Right ventricle myocardium inferior (tissue), 1 donor: ENCODE results near the gene TNNI2. TPM values are rescaled to one million over a fixed set of nuclear protein-coding genes. Genes with fewer than 3 reads are reported as not detected.
"Not testable (repeated sequence)": the region's sequence is repeated elsewhere in the genome, so short reads cannot be mapped to it uniquely, and the experiment has no call there.

Experiments
- ATAC-seq: fragments of 200-7000 bp; cut with Tn5 transposase; one replicate; pipeline ENCODE4 v1.9.1; 2020; ENCODE audit warnings: mild to moderate bottlenecking, moderate library complexity
- DNase-seq: peaks from one replicate; pipeline ENCODE4 v3.0.0; 2021; ENCODE audit errors: missing footprints
- intact Hi-C: fragments of 100-400 bp; cut with DNase I; formaldehyde crosslinking; loops from one replicate; pipeline ENCODE4 v1.11.0; 2022
- total RNA-seq: library from RNA; stranded (reverse); fragmentation: NEBNext Ultra II Directional; extraction: Animal tissue kit (Norgen Biotek cat#: 25700); gene quantifications from one replicate; pipeline ENCODE4 v1.2.1, GENCODE V29; 2021
- donor health status: DM: no; HTN: yes; CAD: no; lungs with severe emphysema.

TNNI2 gene
- total RNA-seq, 1 donor from 2014 or later = 0.35 TPM

- DNase-seq (peak; percentile 81), ATAC-seq (peak; percentile 37)
- intact Hi-C loops = no loop called here
Observed at GRCh38 chr11:1878137-1879031, 39.6 kb downstream of the TNNI2 start.

GRCh38 chr11:1879342-1879940 is 40.7 kb downstream of the TNNI2 start:
- no peak for DNase-seq
- ATAC-seq = no peak
- intact Hi-C loops = no loop called here

- intact Hi-C loops = loop anchor here (5.0 kb wide), 2 partner anchors 37 to 257 kb away; partner anchors contain the start of genes IGF2 and TNNT3
- DNase-seq (peak; percentile 92), ATAC-seq (peak; percentile 72)
Observed at GRCh38 chr11:1879941-1880720, 41.4 kb downstream of the TNNI2 start.

- intact Hi-C loops = loop anchor here (5.0 kb wide), 2 partner anchors 36 to 256 kb away; partner anchors contain the start of genes IGF2 and TNNT3
- ATAC-seq = no peak
- DNase-seq = peak; percentile 63
Observed at GRCh38 chr11:1880746-1881441, 42.1 kb downstream of the TNNI2 start.

GRCh38 chr11:1881442-1882264 is 42.9 kb downstream of the TNNI2 start:
- intact Hi-C loops = loop anchor here (2.0 to 5.0 kb wide), 4 partner anchors 36 to 269 kb away; partner anchors contain the start of genes IGF2, TNNI2 and TNNT3
- DNase-seq (peak; percentile 89), ATAC-seq (peak; percentile 37)

- DNase-seq (peak; percentile 93), ATAC-seq (peak; percentile 67)
- intact Hi-C loops = loop anchor here (2.0 to 5.0 kb wide), 4 partner anchors 35 to 268 kb away; partner anchors contain the start of genes IGF2, TNNI2 and TNNT3
Observed at GRCh38 chr11:1882265-1883238, 43.8 kb downstream of the TNNI2 start.

GRCh38 chr11:1883346-1884302 is 44.8 kb downstream of the TNNI2 start:
- ATAC-seq = no peak
- DNase-seq = peak; percentile 56
- intact Hi-C loops = loop anchor here (2.0 to 5.0 kb wide), 4 partner anchors 34 to 267 kb away; partner anchors contain the start of genes IGF2, TNNI2 and TNNT3

- intact Hi-C loops = loop anchor here (5.0 kb wide), 2 partner anchors 33 to 253 kb away; partner anchors contain the start of genes IGF2 and TNNT3
- DNase-seq = no peak
- no peak for ATAC-seq
Observed at GRCh38 chr11:1884303-1884700, 45.5 kb downstream of the TNNI2 start.

- intact Hi-C loops, ATAC-seq, DNase-seq: not testable (repeated sequence)
Observed at GRCh38 chr11:1886551-1886950, 47.8 kb downstream of the TNNI2 start.

- intact Hi-C loops = no loop called here
- DNase-seq = no peak
- no peak for ATAC-seq
Observed at GRCh38 chr11:1887451-1888346, 48.9 kb downstream of the TNNI2 start.

GRCh38 chr11:1888347-1888753 is 49.6 kb downstream of the TNNI2 start:
- ATAC-seq = no peak
- intact Hi-C loops = no loop called here
- DNase-seq = peak; percentile 59

- intact Hi-C loops = no loop called here
- no peak for ATAC-seq
- DNase-seq = no peak
Observed at GRCh38 chr11:1888811-1889210, 50.0 kb downstream of the TNNI2 start.

GRCh38 chr11:1889224-1889930 is 50.6 kb downstream of the TNNI2 start:
- ATAC-seq = peak; percentile 11
- DNase-seq = peak; percentile 66
- intact Hi-C loops = no loop called here
